ENCODE results near the gene RFFL.

DNA sequence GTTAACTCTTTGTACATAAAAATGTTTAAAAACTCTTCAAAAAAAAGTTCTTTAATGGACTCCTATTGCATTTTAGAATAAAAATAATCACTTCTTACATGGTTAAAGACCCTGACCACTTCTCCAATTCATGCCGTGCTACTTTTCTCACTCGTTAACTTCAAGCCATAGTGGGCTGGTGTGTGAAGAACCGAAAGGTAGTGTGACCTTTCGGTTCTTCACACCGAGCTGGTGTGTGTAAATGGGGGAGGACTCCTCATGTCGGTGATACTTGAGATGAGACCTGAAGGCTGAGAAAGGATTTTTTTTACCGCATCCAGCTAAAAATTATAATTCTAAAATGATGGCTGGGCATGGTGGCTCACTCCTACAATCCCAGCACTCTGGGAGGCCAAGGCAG is 22.1 kb downstream of the RFFL start:
- TF ChIP-seq ZNF274 (IDR thresholded peaks at IDR 0.05; ENCODE audit: low read depth, low read length) (no peak), SUZ12 (IDR thresholded peaks at IDR 0.05; ENCODE audit: extremely low read depth, insufficient read depth, insufficient read length) (no peak)

Measured in NT2/D1 (cell line).